ENCODE results near the gene CHMP3. TPM values are rescaled to one million over a fixed set of nuclear protein-coding genes. Genes with fewer than 3 reads are reported as not detected.

The CHMP3 gene
- total RNA-seq, 1 experiment from 2014 or later, result 63.4 TPM

DNA sequence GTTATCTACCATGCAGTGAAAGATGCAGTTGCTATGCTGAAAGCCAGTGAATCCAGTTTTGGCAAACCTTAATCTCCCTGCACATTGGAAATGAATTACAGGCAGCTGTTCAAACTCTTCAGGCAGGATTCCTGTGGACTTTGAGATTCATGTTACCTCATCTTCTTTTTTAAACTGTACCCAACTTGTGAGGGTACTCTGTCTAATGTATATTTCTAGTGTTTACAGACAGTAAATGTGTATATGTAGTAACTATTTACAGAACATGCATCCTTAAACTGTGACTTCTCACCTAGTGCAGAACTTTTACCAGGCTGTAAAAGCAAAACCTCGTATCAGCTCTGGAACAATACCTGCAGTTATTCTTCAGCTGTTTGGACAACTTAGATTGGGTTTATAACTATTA is 71.2 kb downstream of the CHMP3 start:
- H3K27me3 ChIP-seq (ENCODE audit: insufficient read depth, low read length), result no peaks in the 10 kb centered on the region
- H4K20me1 ChIP-seq (ENCODE audit: insufficient read depth), result no peaks in the 10 kb centered on the region
- ChIA-PET CTCF (no interaction called here), RAD21 (ENCODE audit: low non-redundant PET in 1 of 2, low total read pairs in 2 of 2, uncharacterized antibody in 2 of 2, unreplicated experiment in 2 of 2) (no interaction called here), POLR2A (no interaction called here)
- no peak overlapping the region for H3K27ac ChIP-seq (ENCODE audit: low read depth, low read length)
- H3K9ac ChIP-seq (ENCODE audit: low read length), result no peak overlapping the region
- no peaks in the 10 kb centered on the region for H3K4me1 ChIP-seq (ENCODE audit: control insufficient read depth in 1 of 2, insufficient read depth in 2 of 2, low read length in 2 of 2)
- no peak overlapping the region for H2AFZ ChIP-seq (ENCODE audit: low read depth, low read length, poor library complexity, severe bottlenecking)
- ATAC-seq, result no peak
- no peaks in the 10 kb centered on the region for H3K9me2 ChIP-seq (ENCODE audit: insufficient read depth)
- TF ChIP-seq RAD21 (IDR thresholded peaks at IDR 0.05; ENCODE audit: low read depth) (no peak), ZFX (IDR thresholded peaks at IDR 0.05) (no peak), YY1 (IDR thresholded peaks at IDR 0.05; ENCODE audit: extremely low read depth, insufficient replicate concordance, low read depth, low read length) (no peak), TCF7L2 (IDR thresholded peaks at IDR 0.05; ENCODE audit: borderline replicate concordance, extremely low read depth, insufficient read depth, insufficient read length) (no peak)
- intact Hi-C loops (cut with micrococcal nuclease), result no loop called here
- no peak overlapping the region for H3K4me2 ChIP-seq (ENCODE audit: low read length)
- no TSS peak for BruUV-seq (replicated peaks)
- H3K9me3 ChIP-seq (ENCODE audit: control insufficient read depth in 1 of 2, insufficient read depth in 1 of 2, low read depth in 1 of 2, low read length in 2 of 2), result no peaks in the 10 kb centered on the region
- DNase-seq (ENCODE audit: low read depth, low spot score), result no peak
- H3K36me3 ChIP-seq (ENCODE audit: control insufficient read depth in 1 of 2, insufficient read depth in 2 of 2, low read length in 2 of 2), result peaks cover 51 to 55% of the 10 kb centered on the region in 2 experiments
- no peaks in the 10 kb centered on the region for H3K79me2 ChIP-seq (ENCODE audit: insufficient read depth, low read length)
- H3K4me3 ChIP-seq (replicated peaks in 1 of 2; ENCODE audit: low read depth in 1 of 2, low read length in 2 of 2), result no peak overlapping the region

DNA sequence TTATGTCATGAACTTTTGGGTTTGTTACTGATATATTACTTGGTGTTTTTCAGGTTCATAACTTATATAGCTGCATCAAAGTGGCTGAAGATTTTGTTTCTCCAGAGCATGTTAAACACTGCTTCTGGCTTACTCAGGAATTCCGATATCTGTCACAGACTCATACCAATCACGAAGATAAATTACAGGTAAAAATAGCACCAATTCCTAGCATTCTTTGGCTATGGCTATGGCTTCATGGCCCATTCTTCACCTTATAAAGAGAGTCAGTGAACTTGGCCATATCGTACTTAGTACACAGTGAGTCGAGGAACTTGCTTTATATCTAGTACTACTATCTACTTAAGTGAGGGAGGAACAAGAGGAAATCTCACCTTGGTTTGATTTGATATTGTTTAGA is 72.2 kb downstream of the CHMP3 start:
- ChIA-PET CTCF (no interaction called here), POLR2A (no interaction called here), RAD21 (ENCODE audit: low non-redundant PET in 1 of 2, low total read pairs in 2 of 2, uncharacterized antibody in 2 of 2, unreplicated experiment in 2 of 2) (no interaction called here)
- no TSS peak for BruUV-seq (replicated peaks)
- Histone ChIP-seq H3K36me3 (ENCODE audit: control insufficient read depth in 1 of 2, insufficient read depth in 2 of 2, low read length in 2 of 2) (peaks cover 51 to 59% of the 10 kb centered on the region in 2 experiments), H3K27me3 (ENCODE audit: insufficient read depth, low read length) (no peaks in the 10 kb centered on the region), H3K9me3 (ENCODE audit: control insufficient read depth in 1 of 2, insufficient read depth in 1 of 2, low read depth in 1 of 2, low read length in 2 of 2) (no peaks in the 10 kb centered on the region), H3K4me1 (ENCODE audit: control insufficient read depth in 1 of 2, insufficient read depth in 2 of 2, low read length in 2 of 2) (no peaks in the 10 kb centered on the region), H3K9me2 (ENCODE audit: insufficient read depth) (no peaks in the 10 kb centered on the region), H3K4me2 (ENCODE audit: low read length) (no peak overlapping the region), H4K20me1 (ENCODE audit: insufficient read depth) (no peaks in the 10 kb centered on the region), H3K4me3 (replicated peaks in 1 of 2; ENCODE audit: low read depth in 1 of 2, low read length in 2 of 2) (no peak overlapping the region), H3K79me2 (ENCODE audit: insufficient read depth, low read length) (no peaks in the 10 kb centered on the region), H3K9ac (ENCODE audit: low read length) (no peak overlapping the region), H3K27ac (ENCODE audit: low read depth, low read length) (no peak overlapping the region), H2AFZ (ENCODE audit: low read depth, low read length, poor library complexity, severe bottlenecking) (no peak overlapping the region)
- no peak for ATAC-seq
- no peak for TF ChIP-seq ELF1 (IDR thresholded peaks at IDR 0.05; ENCODE audit: borderline replicate concordance, low read depth)
- intact Hi-C loops (cut with micrococcal nuclease), result no loop called here
- DNase-seq (ENCODE audit: low read depth, low spot score), result no peak

Measured in HCT116 (cell line).